GM03348 (cell line): ENCODE results near the gene GP1BA.
"Not testable (repeated sequence)": the region's sequence is repeated elsewhere in the genome, so short reads cannot be mapped to it uniquely, and the experiment has no call there.

Source experiments
- DNase-seq: peaks from one replicate; pipeline ENCODE4 v3.0.0; 2012; ENCODE audit warnings: low spot score

Gene GP1BA

DNA sequence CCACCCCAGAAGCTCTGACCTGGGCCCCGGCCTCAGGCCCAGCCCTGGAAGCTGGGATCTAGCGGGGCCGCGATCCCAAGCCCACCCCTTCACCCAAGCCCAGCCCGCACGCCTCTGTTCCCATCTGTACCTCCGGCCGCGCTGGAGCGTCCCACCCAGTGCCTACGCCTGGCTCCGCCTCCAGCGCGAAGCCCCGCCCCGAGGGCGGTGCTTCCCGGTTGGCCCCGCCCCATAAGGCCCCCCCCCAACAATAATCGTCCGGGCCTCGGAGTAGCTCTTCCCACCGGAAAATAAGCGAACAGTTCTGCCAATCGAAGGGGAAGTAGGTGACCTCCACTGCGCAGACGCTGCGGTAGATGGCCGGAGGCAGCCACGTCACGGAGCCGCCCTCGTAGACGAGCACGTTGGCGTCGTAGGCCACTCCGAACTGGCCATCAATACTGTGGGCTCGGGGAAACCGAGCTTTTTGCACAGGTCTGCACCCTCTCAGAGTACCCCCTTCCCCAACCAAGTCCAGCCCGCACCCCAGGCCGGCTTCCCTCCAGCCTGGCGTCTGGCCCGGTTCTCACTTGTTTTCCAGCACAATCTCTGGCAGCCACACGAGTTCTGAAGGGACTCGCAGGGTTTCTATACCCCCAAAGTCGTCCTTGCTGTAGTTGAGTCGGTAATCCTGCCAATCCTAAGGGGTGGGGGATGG is 30.3 kb upstream of the GP1BA start:
- DNase-seq: no peak

GRCh38 chr17:4902540-4902939 is 29.5 kb upstream of the GP1BA start:
- DNase-seq: no peak

DNA sequence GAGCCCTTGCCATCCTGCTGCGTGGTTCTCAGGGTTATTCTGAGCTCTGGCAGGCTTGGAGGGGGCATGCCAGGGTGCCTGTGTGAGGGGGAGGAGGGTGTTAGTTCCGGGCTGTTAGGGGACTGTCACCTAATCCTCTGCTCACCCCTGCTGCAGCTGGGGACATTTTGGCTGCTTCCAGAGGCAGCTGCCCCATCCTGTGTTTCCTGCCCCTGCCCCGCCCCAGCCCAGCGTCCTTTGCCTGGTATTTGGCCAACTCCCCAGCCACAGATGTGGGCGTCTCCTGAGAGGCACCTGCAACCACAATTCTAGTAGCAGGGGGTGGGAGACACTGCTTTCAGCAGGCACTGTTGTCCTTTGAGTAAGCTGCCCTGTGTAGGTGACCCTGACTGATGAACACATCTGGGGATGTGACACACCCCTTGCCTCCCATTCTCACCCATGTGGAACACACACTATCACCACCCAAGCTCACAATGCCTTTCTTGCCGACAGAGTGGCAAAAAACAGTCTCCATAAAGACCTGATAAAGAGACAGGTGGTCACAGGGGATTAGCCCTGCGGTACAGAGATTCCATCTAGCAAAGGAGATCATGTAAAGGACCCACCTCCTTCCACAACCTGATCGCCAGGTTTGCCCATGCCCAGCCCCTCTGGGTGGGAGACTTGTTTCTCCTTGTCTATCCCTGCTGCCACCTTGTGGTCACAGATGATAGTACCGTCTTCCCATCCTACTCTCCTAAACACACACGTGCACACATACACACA is 28.8 kb upstream of the GP1BA start, which contains the start of gene CHRNE:
Gene CHRNE, minus strand, starts transcription at position 48 of the 768 bp plus-strand sequence. Its CDS starts 35 bp downstream, at position 13.
- peak; percentile 71 for DNase-seq

GRCh38 chr17:4906642-4907041 is 25.4 kb upstream of the GP1BA start:
- not testable (repeated sequence) for DNase-seq

DNA sequence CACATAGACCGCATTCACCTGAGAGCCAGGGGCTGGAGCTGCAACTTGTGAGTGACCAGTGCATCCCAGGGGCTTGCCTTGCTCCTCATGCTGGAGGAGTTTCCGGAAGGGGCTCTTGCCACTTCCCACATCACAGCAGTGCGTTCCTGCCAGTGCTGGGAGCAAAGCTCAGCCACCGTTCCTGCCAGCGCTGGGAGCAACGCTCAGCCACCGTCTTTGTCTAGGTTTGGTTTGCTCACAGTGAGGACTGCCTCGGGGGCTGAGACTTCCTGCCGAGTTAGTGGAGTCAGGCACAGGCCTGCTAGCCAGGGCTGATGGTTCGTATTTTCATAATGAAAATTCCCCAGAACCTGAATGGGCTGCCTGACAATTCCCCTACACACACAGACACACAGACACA is 23.8 kb upstream of the GP1BA start:
- no peak for DNase-seq

DNA sequence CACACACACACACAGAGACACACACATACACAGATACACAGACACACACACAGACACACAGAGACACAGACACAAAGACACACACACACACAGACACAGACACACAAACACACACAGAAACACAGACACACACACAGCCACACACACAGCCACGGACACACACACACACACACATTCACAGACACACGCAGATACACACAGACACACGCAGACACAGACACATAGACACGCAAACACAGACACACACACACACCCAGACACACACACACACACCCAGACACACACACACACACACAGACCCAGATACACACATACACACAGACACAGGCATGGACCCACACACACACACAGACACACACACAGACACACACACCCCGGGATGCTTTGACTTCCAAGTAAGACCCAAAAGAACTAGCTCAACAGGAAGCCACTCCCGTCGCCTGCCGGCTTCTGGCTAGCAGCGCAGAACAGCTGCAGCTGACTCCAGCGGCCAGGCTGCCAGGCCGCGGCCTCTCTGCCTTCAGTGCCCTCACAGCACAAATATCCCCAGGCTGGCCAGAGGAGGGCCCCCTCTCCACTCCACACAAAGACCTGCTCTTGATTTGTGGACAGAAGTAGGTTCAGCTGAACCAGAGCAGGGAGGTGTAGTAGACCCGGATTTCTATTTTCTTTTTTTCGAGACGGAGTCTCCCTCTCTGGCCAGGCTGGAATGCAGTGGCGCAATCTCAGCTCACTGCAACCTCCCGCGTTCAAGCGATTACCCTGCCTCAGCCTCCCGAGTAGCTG is 23.2 kb upstream of the GP1BA start:
- peak; percentile 95 for DNase-seq

DNA sequence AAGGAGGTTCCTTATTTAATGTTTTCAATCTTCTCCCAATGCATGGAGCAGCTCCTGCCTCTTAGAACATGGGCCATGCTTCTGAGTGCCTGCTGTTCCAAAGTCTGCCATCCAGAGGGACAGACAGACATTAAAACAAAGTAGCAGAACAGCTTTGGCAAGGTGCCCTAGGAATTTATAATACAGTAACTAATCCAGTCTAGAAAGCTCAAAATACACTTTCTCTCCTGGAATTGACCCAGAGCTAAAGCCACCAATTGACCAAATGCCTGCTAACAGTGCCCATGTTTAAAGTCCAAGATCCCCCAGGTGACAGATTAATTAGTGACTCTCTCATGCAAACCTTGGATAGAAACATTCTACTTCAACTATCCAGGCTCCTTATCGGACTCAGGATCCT is 18.1 kb upstream of the GP1BA start:
- no peak for DNase-seq

GRCh38 chr17:4914551-4914950 is 17.5 kb upstream of the GP1BA start:
- DNase-seq: not testable (repeated sequence)

GRCh38 chr17:4919511-4920047 is 12.5 kb upstream of the GP1BA start:
- no peak for DNase-seq

- DNase-seq: no peak
Observed at GRCh38 chr17:4920351-4921048, 11.6 kb upstream of the GP1BA start.

DNA sequence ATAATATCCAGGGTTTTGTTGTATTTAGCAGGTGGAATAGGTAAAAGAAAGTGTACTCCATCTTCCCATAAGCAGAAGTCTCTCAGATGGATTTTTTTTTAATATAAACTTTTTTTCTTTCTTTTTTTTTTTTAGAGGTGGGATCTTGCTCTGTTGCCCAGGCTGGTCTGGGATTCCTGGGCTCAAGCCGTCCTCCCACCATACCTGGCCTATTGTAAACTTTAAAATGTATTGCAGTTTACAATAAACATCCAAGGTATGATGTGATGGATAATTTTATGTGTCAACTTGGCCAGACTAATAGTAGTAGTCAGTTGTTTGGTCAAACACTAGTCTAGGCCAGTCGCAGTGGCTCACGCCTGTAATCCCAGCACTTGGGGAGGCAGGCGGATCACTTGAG is 10.8 kb upstream of the GP1BA start:
- no peak for DNase-seq

DNA sequence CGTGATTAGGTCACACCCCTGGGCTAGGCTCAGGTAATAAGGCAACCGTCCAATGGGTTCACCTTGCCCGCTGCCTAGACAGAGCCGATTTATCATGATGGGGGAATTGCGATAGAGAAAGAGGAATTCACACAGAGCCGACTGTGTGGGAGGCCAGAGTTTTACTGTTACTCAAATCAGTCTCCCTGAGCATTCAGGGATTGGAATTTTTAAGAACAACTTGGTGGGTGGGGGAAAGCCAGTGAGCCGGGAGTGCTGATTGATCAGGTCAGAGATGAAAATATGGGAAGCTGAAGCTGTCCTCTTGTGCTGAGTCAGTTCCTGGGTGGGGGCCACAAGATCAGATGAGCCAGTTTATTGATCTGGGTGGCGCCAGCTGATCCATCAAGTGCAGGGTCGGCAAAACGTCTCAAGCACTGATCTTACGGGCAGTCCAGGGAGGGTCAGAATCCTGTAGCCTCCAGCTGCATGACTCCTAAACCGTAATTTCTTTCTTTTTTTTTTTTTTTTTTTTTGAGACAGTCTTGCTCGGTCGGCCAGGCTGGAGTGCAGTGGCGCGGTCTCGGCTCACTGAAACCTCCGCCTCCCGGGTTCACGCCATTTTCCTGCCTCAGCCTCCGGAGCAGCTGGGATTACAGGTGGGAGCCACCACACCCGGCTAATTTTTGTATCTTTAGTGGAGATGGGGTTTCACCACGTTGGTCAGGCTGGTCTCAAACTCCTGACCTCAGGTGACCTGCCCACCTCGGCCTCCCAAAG is 5.3 kb upstream of the GP1BA start:
- DNase-seq: not testable (repeated sequence)

DNA sequence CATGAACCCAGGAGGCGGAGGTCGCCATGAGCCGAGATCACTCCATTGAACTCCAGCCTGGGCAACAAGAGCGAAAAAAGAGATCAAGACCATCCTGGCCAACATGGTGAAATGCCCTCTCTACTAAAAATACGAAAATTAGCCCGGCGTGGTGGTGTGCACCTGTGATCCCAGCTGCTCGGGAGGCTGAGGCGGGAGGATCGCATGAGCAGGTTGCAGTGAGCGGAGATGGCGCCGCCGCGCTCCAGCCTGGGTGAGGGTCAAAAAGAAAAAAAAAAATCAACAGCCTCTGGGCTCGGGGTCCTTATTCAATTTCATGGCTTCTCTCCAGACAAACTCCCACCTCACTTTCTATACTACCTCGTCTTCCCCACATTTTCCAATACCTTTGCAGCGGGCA is 3.2 kb upstream of the GP1BA start:
- no peak for DNase-seq

- DNase-seq: no peak
Observed at GRCh38 chr17:4932756-4933155, 679 bp downstream of the GP1BA start.

- DNase-seq: no peak
Observed at GRCh38 chr17:4933646-4934045, 1.6 kb downstream of the GP1BA start.

DNA sequence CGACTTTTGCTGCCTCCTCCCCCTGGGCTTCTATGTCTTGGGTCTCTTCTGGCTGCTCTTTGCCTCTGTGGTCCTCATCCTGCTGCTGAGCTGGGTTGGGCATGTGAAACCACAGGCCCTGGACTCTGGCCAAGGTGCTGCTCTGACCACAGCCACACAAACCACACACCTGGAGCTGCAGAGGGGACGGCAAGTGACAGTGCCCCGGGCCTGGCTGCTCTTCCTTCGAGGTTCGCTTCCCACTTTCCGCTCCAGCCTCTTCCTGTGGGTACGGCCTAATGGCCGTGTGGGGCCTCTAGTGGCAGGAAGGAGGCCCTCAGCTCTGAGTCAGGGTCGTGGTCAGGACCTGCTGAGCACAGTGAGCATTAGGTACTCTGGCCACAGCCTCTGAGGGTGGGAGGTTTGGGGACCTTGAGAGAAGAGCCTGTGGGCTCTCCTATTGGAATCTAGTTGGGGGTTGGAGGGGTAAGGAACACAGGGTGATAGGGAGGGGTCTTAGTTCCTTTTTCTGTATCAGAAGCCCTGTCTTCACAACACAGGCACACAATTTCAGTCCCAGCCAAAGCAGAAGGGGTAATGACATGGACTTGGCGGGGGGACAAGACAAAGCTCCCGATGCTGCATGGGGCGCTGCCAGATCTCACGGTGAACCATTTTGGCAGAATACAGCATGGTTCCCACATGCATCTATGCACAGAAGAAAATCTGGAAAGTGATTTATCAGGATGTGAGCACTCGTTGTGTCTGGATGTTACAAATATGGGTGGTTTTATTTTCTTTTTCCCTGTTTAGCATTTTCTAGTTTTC is 2.3 kb downstream of the GP1BA start:
- DNase-seq: peak; percentile 60

DNA sequence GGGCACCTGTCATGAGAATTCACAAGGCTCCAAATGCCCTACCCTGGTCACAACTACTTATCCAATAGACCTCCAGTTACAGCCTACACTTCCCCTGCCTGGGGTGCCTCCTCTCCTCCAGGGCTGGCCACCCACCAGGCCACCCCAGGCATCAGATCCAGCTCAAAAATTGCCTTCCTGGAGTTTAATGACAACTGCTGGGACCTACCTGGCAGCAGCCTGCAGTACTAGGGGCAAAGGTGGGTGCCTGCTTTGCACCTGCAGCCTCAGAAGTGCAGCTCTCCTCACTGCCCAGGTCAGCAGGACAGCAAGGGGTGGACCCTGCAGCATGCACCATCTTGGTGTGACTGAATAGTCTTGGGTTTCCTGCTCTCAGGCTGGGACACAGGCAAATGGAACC is 3.6 kb downstream of the GP1BA start:
- no peak for DNase-seq

GRCh38 chr17:4936436-4936835 is 4.4 kb downstream of the GP1BA start:
- DNase-seq: no peak

- DNase-seq: no peak
Observed at GRCh38 chr17:4937553-4937952, 5.5 kb downstream of the GP1BA start.

- no peak for DNase-seq
Observed at GRCh38 chr17:4938069-4938491, 6.0 kb downstream of the GP1BA start.
